ENCODE results near the gene TBL2.
"Not testable (repeated sequence)": the region's sequence is repeated elsewhere in the genome, so short reads cannot be mapped to it uniquely, and the experiment has no call there.

TBL2 gene

DNA sequence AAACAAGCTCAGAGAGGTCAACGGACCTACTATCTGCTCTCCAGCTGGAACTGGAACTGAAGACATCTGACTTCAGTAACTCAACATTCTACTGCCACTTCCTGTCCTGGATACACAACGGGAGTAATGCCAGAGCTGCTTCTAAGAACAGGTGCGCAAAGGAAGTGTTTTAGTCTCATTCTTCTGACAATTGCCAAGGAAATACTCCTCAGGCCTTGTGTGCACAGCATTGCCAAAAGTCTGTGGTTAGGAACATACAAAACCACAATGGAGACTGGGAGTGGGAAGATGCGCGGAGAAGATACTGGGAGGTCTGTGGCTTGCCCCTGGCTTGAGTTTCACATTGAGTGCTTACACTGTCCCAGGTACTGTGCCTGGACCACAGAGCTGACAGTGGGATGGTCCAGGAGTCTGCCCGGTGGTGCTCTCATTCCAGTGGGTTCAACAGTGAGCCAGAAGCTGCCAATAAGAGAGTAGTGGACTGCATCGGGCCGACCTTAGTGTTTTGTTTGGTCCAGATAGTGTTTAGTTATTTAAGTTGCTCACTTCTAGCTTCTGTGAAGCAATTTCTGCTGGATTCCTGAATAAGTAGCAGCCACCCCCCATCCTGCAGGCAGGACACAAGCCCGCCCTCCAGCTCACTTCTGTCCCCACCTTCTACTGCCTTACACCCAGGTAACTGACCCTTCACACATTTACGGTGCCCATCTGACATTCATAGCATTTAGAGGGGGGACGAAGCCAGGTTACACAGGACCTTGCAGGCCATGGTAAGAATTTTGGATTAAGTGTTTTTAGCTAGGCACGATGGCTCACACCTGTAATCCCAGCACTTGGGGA is 10.3 kb downstream of the TBL2 start:
- no peak for FAIRE-seq

DNA sequence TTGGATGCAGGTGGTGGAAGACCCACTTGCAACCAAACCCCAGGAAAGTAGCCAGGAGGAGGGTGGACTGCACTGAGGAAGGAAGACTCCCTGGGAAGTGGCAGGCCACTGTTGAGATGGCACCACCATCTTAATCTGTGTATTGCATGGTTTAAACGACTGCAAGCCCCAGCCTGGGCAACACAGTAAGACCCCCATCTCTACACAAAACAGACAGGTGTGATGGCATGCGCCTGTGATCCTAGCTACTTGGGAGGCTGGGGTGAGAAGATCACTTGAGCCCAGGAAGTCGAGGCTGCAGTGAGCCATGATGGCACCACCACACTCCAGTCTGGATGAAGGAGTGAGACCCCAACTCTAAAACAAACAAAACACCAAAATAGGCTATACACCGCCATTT is 11.2 kb downstream of the TBL2 start:
- FAIRE-seq: no peak

DNA sequence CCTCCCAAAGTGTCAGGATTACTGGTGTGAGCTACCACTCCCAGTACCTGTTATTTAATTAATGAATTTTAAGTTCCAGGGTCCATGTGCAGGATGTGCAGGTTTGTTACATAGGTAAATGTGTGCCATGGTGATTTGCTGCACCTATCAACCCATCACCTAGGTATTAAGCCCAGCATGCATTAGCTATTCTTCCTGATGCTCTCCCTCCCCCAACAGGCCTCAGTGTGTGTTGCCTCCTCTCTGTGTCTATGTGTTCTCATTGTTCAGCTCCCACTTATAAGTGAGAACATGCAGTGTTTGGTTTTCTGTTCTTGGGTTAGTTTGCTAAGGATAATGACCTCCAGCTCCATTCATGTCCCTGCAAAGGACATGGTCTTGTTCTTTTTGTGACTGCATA is 11.9 kb downstream of the TBL2 start:
- FAIRE-seq: not testable (repeated sequence)

DNA sequence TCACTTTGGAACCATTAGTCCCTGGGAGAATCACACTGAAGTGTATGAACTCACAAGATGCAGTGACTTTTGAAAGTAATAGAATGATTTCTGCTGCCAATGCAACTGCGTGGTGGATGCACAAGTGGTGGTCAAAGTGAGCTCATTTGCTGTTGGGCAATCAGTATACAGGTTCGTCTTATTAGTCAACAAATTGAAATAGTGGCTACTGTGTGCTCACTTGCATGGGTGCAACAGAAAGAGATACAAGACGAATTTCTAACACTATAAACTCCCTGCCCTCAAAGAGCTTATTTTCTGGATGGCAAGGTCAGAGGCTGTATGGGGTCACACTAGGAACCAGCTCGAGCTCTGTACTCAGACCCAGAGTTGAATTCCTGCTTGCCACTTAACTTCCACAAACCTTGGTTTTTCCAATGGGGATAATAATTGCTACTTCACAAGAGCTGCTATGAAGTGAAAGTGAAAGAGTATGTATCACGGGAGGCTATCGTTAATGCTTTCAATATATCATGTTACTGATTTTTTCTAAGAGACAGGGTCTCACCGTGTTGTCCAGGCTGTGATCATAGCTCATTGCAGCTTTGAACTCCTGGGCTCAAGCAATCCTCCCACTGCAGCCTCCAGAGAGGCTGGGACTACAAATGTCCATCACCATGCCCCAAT is 12.6 kb downstream of the TBL2 start:
- no peak for FAIRE-seq

DNA sequence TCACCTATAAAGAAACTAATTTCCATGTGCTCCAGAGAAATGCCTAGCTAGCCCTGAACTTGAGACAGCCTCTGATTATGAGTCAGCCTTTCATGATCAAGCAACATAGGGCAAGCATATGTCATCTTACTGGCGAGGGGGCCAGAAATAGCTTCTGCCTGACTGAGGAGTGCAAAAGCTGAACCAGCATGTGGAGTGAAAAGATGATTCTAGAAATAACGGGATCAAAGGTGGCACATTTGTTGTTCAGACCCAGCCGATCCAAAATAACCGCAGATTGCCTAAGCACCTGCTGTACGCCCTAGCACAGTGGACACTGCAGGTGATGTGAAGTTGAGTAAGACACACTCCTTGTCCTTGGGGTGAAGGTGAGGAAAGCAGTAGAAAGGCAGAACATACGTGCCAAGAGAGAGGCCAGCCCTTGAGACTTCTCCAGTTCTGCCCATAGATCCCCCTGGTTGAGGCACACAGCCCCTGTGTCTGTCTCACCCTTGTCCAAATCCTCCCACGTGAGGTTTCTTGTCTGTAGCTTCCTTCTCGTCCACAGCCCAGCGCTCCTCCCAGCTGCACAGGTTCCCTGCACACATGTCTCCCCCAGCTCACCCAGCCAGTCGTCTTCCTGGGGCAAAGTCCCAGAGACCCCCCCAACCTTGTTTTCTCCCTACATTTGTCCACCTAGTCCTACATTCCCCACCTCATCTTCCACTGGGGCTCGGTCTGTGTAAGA is 18.1 kb downstream of the TBL2 start:
- no peak for FAIRE-seq

DNA sequence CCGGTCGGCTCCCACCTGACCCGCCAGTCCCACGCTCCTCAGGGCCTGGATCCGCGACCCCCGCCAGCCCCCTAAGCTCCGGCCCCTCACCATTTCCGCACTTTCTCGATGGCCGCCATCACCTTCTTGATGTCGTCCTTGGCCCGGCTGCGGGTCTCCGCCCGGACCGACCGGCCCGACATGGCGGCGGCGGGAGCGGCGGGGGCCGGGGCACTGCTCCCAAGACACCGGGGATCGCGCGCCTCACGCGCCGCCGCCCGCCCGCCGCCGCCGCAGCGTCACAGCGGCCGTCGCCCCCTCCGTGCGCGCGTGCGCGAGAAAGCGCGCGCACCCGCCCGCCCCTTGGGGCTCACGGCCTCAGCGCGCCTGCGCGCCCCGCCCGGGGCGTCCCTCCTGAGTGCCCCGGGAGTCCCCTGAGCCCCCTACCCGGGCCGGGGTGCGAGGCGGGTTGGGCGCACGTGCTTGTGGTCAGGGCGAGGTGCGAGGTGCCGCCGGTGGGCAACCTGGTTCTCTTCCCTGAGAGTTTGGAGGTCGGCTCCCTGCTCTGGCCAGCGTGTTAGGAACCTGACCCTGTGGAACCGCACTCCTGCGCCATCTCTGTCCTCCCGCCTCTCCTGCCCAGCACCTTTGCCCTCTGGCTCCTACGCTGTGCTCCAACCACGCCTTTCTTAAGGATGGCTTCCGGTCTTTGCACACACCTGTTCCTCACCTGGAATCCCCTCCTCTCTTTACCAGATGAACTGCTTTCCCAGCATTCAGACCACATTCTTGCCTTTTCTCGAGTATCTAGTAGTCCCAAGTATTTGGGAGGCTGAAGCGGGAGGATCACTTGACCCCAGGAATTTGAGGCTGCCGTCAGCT is 20.8 kb downstream of the TBL2 start, which contains the start of gene BCL7B:
Gene BCL7B, minus strand, starts transcription at position 294 of the 861 bp plus-strand sequence. Its CDS starts 112 bp downstream, at position 182.
- no peak for FAIRE-seq

DNA sequence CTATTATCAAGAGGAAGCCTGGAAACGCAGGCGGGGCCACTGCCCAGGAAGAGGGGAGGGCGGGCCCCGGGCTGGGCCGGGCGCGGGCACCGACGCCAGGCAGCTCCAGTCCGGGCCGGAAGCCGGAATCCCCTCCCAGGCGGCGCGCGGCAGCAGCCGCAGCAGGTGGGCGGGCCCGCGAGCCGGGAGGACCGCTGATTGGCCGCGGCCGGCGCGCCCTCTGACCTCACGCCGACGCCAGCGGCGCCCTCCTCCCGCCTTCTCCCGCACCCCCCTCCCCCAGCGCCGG is 21.3 kb downstream of the TBL2 start:
- no peak for FAIRE-seq

DNA sequence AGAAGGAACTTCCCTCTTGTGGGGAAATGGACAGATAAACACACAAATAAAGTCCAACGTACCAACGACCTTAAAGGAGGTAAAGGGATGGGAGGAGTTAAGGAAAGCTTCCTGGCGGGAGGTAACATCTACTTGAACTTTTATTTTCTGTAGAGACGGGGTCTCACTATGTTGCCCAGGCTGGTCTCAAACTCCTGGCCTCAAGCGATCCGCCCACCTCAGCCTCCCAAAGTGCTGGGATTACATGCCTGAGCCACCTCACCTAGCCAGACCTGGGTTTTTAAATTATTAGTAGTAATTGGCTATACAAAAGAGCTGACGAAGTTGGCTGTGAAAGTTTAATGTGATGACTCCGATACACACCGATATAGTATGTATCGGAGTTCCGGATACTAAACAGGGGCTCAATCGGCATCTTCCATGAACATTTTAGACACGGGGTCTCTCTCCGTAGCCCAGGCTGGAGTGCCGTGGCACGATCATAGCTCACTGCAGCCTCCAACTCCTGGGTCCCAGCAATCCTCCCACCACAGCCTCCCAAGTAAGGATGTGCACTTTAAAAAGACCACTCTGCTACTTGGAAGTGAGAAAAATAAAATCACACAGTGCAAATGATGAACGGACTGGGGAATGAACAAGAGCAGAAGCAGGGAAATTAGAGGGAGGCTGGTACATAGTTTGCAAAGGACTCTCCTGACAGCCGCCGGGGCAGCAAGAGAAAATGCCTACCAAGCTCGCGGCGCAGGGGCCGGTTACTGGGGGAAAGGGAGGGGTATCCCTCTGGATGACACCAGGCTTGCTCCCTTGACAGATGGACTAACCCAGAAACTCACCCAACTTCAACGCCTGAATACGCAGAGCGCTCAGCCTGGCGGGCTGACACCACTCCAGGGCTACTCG is 21.9 kb downstream of the TBL2 start:
- no peak for FAIRE-seq

DNA sequence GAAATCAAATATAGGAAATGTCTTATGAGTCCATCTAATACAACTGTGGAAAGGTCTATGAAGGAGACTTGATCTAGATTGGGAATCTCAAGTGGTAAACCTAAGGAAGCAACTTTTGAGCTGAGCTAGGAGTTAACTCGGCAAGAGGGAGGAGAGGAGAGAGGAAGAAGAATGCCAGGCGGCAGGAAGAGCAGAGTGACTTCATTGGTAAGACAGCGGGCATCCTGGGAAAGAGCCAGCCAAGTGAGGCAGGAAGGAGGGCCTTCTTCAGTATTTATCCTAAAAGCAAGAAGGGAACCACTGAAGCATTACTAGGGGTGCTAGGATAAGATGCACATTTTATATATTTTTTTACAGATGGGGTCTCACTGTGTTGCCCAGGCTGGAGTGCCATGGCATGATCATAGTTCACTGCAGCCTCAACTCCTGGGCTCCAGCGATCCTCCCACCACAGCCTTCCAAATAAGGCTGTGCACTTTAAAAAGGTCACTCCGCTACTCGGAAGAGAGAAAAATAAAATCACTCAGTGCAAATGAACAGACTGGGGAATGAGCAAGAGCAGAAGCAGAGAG is 22.9 kb downstream of the TBL2 start:
- FAIRE-seq: no peak

DNA sequence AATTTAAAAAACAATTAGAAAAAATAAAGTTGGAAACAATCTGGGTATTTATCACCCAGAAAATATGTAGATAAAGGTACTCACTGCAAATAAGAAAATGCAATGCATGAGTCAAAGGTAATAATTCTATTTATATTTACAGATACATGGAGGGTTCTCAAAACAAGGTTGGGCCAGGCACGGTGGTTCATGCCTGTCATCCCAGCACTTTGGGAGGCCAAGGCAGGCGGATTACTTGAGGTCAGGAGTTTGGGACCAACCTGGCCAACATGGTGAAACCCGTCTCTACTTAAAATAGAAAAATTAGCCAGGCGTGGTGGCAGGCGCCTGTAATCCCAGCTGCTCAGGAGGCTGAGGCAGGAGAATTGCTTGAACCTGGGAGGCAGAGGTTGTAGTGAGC is 28.3 kb downstream of the TBL2 start:
- not testable (repeated sequence) for FAIRE-seq

DNA sequence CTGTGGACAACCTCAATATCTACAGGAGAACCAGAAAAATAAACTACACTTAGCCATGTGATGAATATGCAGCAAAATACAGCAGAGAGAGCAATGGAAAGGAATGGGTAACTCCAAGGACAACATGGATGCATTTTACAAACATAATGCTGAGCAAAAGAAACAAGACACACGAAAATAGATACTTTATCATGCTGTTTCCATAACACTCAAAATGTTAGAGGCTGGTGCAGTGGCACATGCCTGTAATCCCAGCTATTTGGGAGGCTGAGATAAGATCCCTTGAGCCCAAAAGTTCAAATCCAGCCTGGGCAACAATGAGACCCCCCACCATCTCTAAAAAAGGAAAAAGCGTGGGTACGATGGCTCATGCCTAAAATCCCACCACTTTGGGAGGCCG is 29.2 kb downstream of the TBL2 start:
- no peak for FAIRE-seq

DNA sequence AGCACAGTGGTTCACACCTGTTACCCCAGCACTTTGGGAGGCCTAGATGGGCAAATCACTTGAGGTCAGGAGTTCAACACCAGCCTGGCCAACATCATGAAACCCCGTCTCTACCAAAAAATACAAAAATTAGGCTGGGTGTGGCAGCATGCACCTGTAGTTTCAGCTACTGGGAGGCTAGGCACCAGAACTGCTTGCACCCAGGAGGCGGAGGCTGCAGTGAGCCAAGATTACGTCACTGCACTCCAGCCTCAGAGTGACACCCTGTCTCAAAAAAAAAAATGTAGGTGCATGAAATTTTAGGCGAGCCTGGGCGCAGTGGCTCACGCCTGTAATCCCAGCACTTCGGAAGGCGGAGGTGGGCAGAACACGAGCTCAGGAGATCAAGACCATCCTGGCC is 30.5 kb downstream of the TBL2 start:
- no peak for FAIRE-seq

DNA sequence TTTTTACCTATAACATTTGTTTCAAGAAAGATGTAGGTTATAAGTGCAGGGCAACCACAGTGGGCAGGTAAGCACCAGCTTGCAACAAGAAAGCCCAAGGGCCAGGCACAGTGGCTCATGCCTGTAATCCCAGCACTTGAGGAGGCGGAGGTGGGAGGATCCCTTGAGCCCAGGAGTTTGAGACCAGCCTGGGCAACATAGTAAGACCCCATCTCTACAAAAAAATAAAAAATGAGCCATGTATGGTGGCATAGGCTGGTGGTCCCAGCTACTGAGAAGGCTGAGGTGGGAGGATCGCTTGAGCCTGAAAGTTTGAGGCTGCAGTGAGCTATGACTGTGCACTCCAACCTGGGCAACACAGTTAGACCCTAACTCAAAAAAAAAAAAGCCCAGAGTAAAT is 33.7 kb downstream of the TBL2 start:
- no peak for FAIRE-seq

DNA sequence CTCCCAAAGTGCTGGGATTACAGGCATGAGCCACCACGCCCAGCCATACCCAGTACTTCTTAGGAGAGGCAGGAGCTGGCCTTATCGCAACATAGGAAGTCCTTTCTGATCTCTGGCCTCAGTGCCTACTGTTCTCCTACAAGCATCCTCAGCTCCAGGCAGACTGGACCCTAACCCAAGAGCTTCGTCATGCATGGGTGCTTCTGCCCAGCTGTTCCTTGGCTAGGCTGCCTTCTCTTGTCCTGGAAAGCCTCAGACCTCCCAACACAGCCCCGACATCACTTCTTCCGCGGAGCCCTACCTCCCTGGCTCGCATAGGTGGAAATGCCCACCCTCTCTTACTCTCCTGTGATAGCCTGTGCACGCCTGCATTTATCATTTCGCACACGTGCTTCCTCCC is 36.7 kb downstream of the TBL2 start:
- no peak for FAIRE-seq

DNA sequence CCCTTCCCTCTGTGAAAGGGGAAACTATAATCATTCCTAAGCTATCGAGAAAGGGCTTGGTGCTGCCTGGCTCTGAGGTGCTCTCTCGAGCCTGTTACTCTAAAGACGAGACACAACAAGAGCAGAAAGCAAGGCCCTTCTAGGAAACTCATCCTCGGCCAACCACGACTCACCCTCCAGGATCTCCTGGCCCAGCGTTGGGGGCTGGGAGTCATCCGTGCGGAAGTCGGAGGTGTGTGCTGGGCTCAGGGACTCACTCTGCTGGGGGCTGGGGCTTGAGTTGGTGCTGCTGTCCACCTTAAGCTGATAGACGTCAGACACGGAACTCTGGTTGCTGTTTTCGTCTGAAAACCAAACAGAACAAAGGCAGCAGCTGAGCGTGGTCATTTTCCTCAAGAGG is 38.7 kb downstream of the TBL2 start:
- no peak for FAIRE-seq

DNA sequence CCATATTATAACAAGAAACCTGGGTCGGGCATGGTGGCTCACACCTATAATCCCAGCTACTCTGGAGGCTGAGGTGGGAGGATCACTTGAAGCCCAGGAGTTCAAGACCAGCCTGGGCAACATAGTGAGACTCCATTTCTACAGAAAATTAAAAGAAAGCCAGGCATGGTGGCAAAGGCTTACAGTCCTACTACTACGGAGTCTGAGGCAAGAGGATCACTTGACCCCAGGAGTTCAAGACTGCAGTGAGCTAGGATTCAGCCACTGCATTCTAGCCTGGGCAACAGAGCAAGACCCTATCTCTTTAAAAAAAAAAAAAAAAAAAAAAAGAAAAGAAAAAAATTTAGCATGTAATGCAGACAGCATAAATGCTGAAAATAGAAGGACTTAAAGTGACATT is 39.9 kb downstream of the TBL2 start:
- not testable (repeated sequence) for FAIRE-seq

DNA sequence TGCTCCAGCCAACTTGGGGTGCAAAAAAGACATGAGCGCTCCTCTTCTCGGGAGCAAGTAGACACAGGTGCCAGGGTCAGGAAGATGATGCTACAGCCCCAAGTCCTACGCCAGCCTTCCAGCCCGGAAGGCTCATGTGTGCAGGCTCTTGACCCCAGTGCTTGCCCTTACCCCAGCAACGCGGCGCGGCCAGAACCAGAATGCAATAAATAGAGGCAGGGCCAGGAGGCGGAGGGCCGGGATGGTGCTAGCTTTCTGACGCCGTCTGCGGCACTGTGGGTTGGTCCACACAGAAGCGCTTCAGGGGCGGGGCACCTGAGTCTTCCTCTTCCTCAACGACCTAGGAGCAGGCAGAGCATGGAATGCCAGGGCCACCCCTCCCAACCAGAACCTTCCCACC is 41.3 kb downstream of the TBL2 start:
- no peak for FAIRE-seq

DNA sequence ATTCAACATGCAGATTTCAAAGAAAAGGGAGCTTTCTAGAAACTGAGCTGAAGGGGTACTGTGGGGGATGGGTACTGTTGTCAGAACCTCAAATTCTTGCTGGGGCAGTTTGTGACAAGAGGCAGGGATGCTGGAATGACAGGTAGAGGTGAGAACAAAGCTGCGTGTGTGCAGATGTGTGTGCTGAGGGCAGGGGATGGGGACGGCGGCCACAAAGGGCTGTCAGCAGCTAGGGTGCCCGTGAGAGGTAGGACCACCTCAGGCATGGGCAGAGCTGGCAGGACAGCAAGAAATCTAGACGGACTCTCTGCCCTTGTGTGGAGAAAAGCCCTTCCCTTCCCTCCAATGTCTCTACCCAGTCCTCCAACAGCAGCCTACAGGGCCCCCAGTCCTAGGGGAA is 41.9 kb downstream of the TBL2 start:
- FAIRE-seq: no peak

DNA sequence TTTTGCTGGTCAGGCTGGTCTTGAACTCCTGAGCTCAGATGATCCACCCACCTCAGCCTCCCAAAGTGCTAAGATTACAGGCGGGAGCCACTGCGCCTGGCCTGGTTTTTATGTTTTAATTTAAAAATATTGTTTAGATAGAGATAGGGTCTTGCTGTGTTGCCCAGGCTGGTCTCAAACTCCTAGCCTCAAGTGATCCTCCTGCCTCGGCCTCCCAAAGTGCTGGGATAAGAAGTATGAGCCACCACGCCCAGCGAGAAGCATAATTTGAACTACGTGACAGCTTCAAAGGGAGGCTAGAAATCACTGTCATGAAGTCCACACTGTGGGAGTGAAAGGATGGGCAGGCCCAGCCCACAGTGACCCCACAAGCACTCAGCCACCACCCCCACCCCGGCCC is 42.5 kb downstream of the TBL2 start:
- FAIRE-seq: not testable (repeated sequence)

DNA sequence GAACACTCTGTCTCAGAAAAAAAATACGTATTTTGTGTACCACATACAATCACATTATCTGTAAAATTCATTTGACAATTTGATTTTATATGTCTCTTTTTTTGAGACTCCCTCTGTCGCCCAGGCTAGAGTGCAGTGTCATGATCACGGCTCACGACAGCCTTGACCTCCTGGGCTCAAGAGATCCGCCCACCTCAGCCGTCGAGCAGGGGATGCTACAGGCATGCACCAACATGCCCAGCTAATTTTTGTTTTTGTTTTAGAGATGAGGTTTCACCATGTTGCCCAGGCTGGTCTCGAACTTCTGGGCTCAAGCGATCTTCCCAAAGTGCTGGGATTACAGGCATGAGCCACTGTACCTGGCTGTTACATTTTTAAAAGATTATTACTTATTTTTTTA is 44.6 kb downstream of the TBL2 start:
- FAIRE-seq: no peak

DNA sequence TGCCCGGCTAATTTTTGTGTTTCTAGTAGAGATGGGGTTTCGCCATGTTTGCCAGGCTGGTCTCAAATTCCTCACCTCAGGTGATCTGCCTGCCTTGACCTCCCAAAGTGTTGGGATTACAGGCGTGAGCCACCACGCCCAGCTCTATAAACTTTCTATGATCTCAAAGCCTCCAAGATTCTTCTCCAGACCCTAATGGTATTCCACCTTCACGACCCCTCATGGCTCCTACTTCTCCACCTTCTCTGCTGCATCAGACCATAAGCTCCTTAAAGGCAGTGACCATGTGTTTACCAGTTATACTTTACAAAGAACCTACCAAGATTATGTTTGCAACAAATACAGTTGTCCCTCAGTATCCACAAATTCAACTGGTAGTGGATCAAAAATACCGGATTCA is 46.2 kb downstream of the TBL2 start:
- no peak for FAIRE-seq

DNA sequence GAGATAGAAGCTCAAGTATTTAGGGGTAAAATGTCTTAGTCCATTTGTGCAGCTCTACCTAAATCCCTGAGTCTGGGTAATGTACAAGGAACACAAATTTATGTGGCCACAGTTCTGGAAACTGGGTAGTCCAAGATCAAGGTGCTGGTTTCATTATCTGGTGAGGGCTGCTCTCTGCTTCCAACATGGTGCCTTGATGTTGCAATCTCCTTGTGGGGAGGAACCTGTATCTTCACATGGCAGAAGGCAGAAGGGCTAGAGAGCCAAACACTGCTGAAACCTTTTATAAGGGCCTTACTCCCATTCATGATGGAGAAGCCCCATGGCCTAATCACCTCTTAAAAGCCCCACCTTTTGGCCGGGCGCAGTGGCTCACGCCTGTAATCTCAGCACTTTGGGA is 47.6 kb downstream of the TBL2 start:
- no peak for FAIRE-seq

Measured in islet of Langerhans (tissue), 1 donor.